WTC11 (cell line): Measurements from ENCODE around the gene RCAN1. TPM values are rescaled to one million over a fixed set of nuclear protein-coding genes. Genes with fewer than 3 reads are reported as not detected.

Experiments used
- ATAC-seq: fragments of 200-7000 bp; cut with Tn5 transposase; 2 replicates; pipeline ENCODE4 v1.10.0; 2021; ENCODE audit warnings: mild to moderate bottlenecking, moderate library complexity
- CTCF ChIA-PET: fragments of 300-600 bp; sonication (Branson Sonifier 250); formaldehyde crosslinking; loops from one replicate; lab custom pipeline; 2021; ENCODE audit warnings: antibody characterized with exemption; lab: Charles Lee
- POLR2A ChIA-PET: fragments of 350-600 bp; sonication (Branson Sonifier 250); formaldehyde crosslinking; loops from one replicate; lab custom pipeline; 2021; ENCODE audit warnings: antibody characterized with exemption; lab: Charles Lee
- DNase-seq: peaks from one replicate; pipeline ENCODE4 v3.0.0; 2021; ENCODE audit warnings: low spot score
- H3K27ac Mint-ChIP-seq: 2 replicates; pipeline ENCODE4 v1.8.0; 2021; ENCODE audit warnings: mixed read lengths
- H3K27me3 Mint-ChIP-seq: 2 replicates; pipeline ENCODE4 v1.8.0; 2021; ENCODE audit warnings: low read depth, mild to moderate bottlenecking, moderate library complexity, mixed read lengths
- H3K36me3 Mint-ChIP-seq: 2 replicates; pipeline ENCODE4 v1.8.0; 2021; ENCODE audit warnings: mixed read lengths
- H3K4me1 Mint-ChIP-seq: 2 replicates; pipeline ENCODE4 v1.8.0; 2022; ENCODE audit warnings: mixed read lengths
- H3K4me3 Mint-ChIP-seq: 2 replicates; pipeline ENCODE4 v1.8.0; 2021; ENCODE audit warnings: mild to moderate bottlenecking, moderate library complexity, mixed read lengths
- H3K9me3 Mint-ChIP-seq: 2 replicates; pipeline ENCODE4 v1.8.0; 2021; ENCODE audit warnings: mixed read lengths
- CREB1 ChIP-seq: sonication (generic); formaldehyde crosslinking; IDR thresholded peaks from 2 replicates; pipeline ENCODE4 v1.8.0; 2023; ENCODE audit warnings: mild to moderate bottlenecking, missing genetic modification reagents
- ELF4 ChIP-seq: sonication (generic); formaldehyde crosslinking; IDR thresholded peaks from 2 replicates; pipeline ENCODE4 v1.8.1; 2022; ENCODE audit warnings: low read depth, mild to moderate bottlenecking, moderate library complexity, missing genetic modification reagents
- EMX1 ChIP-seq: fragments of 250-450 bp; sonication (Bioruptor Pico); IDR thresholded peaks from 2 replicates; pipeline ENCODE4 v1.8.0; 2021; ENCODE audit warnings: mild to moderate bottlenecking
- FOXK1 ChIP-seq: sonication (generic); formaldehyde crosslinking; IDR thresholded peaks from 2 replicates; pipeline ENCODE4 v1.8.0; 2022; ENCODE audit warnings: mild to moderate bottlenecking, moderate library complexity, missing genetic modification reagents
- FOXP1 ChIP-seq: sonication (generic); formaldehyde crosslinking; IDR thresholded peaks from 2 replicates; pipeline ENCODE4 v1.8.0; 2022; ENCODE audit warnings: missing genetic modification reagents, mild to moderate bottlenecking, moderate library complexity, borderline replicate concordance
- GRHL2 ChIP-seq: fragments of 250-450 bp; sonication (Bioruptor Pico); IDR thresholded peaks from 2 replicates; pipeline ENCODE4 v1.8.0; 2022; ENCODE audit warnings: mild to moderate bottlenecking, moderate library complexity; ENCODE audit not compliant: insufficient replicate concordance, severe bottlenecking
- HMGA2 ChIP-seq: fragments of 250-450 bp; sonication (Bioruptor Pico); IDR thresholded peaks from 2 replicates; pipeline ENCODE4 v1.4.0; 2021; ENCODE audit warnings: mild to moderate bottlenecking, moderate library complexity
- KAT7 ChIP-seq: sonication (generic); formaldehyde crosslinking; IDR thresholded peaks from 2 replicates; pipeline ENCODE4 v1.8.1; 2023; ENCODE audit warnings: missing genetic modification reagents, mild to moderate bottlenecking, borderline replicate concordance
- MYBL2 ChIP-seq: sonication (generic); formaldehyde crosslinking; IDR thresholded peaks from 2 replicates; pipeline ENCODE4 v1.8.1; 2023; ENCODE audit warnings: mild to moderate bottlenecking, moderate library complexity, missing genetic modification reagents
- NFATC4 ChIP-seq: fragments of 250-450 bp; sonication (Bioruptor Pico); IDR thresholded peaks from 2 replicates; pipeline ENCODE4 v1.9.0; 2021; ENCODE audit warnings: mild to moderate bottlenecking
- NR2C2 ChIP-seq: sonication (generic); formaldehyde crosslinking; IDR thresholded peaks from 2 replicates; pipeline ENCODE4 v1.8.0; 2022; ENCODE audit warnings: mild to moderate bottlenecking, missing genetic modification reagents
- RELA ChIP-seq: sonication (generic); formaldehyde crosslinking; IDR thresholded peaks from 2 replicates; pipeline ENCODE4 v1.8.1; 2022; ENCODE audit warnings: missing genetic modification reagents, mild to moderate bottlenecking, borderline replicate concordance
- SOX15 ChIP-seq: fragments of 250-450 bp; sonication (Bioruptor Pico); IDR thresholded peaks from 2 replicates; pipeline ENCODE4 v1.9.0; 2021; ENCODE audit warnings: mild to moderate bottlenecking
- TCF7 ChIP-seq: sonication (generic); formaldehyde crosslinking; IDR thresholded peaks from 2 replicates; pipeline ENCODE4 v1.8.0; 2022; ENCODE audit warnings: mild to moderate bottlenecking, low read depth, missing genetic modification reagents, moderate library complexity
- TEAD4 ChIP-seq: sonication (generic); formaldehyde crosslinking; IDR thresholded peaks from 2 replicates; pipeline ENCODE4 v1.8.0; 2022; ENCODE audit warnings: mild to moderate bottlenecking, missing genetic modification reagents
- ZBTB21 ChIP-seq: sonication (generic); formaldehyde crosslinking; IDR thresholded peaks from 2 replicates; pipeline ENCODE4 v1.8.1; 2023; ENCODE audit warnings: mild to moderate bottlenecking, missing genetic modification reagents, borderline replicate concordance
- ZNF138 ChIP-seq: sonication (generic); formaldehyde crosslinking; conservative IDR thresholded peaks from 2 replicates; pipeline ENCODE4 v1.8.1; 2022; ENCODE audit warnings: mild to moderate bottlenecking, moderate library complexity, missing genetic modification reagents
- ZNF219 ChIP-seq: sonication (generic); formaldehyde crosslinking; IDR thresholded peaks from 2 replicates; pipeline ENCODE4 v1.8.0; 2023; ENCODE audit warnings: missing genetic modification reagents, mild to moderate bottlenecking, borderline replicate concordance
- ZNF317 ChIP-seq: sonication (generic); formaldehyde crosslinking; IDR thresholded peaks from 2 replicates; pipeline ENCODE4 v1.8.1; 2023; ENCODE audit warnings: low read depth, mild to moderate bottlenecking, moderate library complexity, missing genetic modification reagents, borderline replicate concordance
- ZNF423 ChIP-seq: fragments of 250-450 bp; sonication (Bioruptor Pico); IDR thresholded peaks from 2 replicates; pipeline ENCODE4 v2.1.2; 2022; ENCODE audit warnings: mild to moderate bottlenecking, moderate library complexity
- ZNF671 ChIP-seq: fragments of 250-450 bp; sonication (Bioruptor Pico); IDR thresholded peaks from 2 replicates; pipeline ENCODE4 v1.8.0; 2021; ENCODE audit warnings: mild to moderate bottlenecking
- total RNA-seq: library from RNA; stranded (reverse); gene quantifications from 3 replicates; pipeline ENCODE4 v1.2.3, GENCODE V29; 2021
- TF ChIP-seq, protein P1 (sequence below): sonication (generic); formaldehyde crosslinking; IDR thresholded peaks from 2 replicates; pipeline ENCODE4 v1.8.1; 2023; ENCODE audit warnings: mild to moderate bottlenecking, missing genetic modification reagents, moderate library complexity
- TF ChIP-seq, protein P2 (sequence below): sonication (generic); formaldehyde crosslinking; IDR thresholded peaks from 2 replicates; pipeline ENCODE4 v1.8.1; 2023; ENCODE audit warnings: mild to moderate bottlenecking, missing genetic modification reagents, moderate library complexity
- TF ChIP-seq, protein P3 (sequence below): sonication (generic); formaldehyde crosslinking; IDR thresholded peaks from 2 replicates; pipeline ENCODE4 v1.8.0; 2022; ENCODE audit warnings: mild to moderate bottlenecking, missing genetic modification reagents
- TF ChIP-seq, protein P4 (sequence below): fragments of 250-450 bp; sonication (Bioruptor Pico); IDR thresholded peaks from 2 replicates; pipeline ENCODE4 v2.1.2; 2022; ENCODE audit warnings: mild to moderate bottlenecking, moderate library complexity
- TF ChIP-seq, protein P5 (sequence below): sonication (generic); formaldehyde crosslinking; IDR thresholded peaks from 2 replicates; pipeline ENCODE4 v1.8.1; 2022; ENCODE audit warnings: low read depth, mild to moderate bottlenecking, moderate library complexity, missing genetic modification reagents, borderline replicate concordance
- TF ChIP-seq, protein P6 (sequence below): sonication (generic); formaldehyde crosslinking; IDR thresholded peaks from 2 replicates; pipeline ENCODE4 v1.8.0; 2022; ENCODE audit warnings: mild to moderate bottlenecking, missing genetic modification reagents
- TF ChIP-seq, protein P7 (sequence below): sonication (generic); formaldehyde crosslinking; IDR thresholded peaks from 2 replicates; pipeline ENCODE4 v1.8.1; 2023; ENCODE audit warnings: mild to moderate bottlenecking, moderate library complexity, missing genetic modification reagents

Gene RCAN1
- total RNA-seq, 1 experiment from 2014 or later, result 5.9 TPM

DNA sequence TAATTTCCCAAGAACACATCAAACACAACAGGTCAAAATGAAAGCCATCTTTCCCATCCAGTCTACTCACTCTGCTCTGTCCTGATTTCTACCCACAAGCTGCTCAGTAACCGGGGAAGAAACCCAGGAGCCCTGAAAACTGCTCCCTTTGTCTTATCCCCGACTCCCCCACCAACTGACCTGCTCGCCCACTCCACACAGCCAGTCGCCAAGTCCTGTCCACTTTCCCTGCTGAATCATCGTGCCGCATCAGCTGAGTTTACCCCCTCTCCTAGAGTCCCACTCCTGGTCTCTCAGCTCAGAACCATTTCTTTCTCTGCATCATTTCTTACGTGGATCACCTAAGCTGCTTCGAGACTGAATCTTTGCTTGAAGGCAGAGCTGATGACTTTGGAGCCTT, 11.2 kb upstream of the RCAN1 start:
- Mint-ChIP-seq H3K36me3 (no peaks in the 10 kb centered on the region), H3K27me3 (peaks cover 3% of the 10 kb centered on the region; the same call in 1 of the 2 replicates), H3K27ac (no peak overlapping the region), H3K4me3 (no peak overlapping the region), H3K9me3 (peaks cover 6% of the 10 kb centered on the region), H3K4me1 (no peaks in the 10 kb centered on the region)
- TF ChIP-seq ZNF138 (CRISPR knock-in tag), result no peak
- TF ChIP-seq NR2C2 (CRISPR knock-in tag), result no peak
- TF ChIP-seq, protein P1, sequence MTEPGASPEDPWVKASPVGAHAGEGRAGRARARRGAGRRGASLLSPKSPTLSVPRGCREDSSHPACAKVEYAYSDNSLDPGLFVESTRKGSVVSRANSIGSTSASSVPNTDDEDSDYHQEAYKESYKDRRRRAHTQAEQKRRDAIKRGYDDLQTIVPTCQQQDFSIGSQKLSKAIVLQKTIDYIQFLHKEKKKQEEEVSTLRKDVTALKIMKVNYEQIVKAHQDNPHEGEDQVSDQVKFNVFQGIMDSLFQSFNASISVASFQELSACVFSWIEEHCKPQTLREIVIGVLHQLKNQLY (CRISPR knock-in tag), result no peak
- TF ChIP-seq SOX15 (CRISPR knock-in tag), result no peak
- TF ChIP-seq HMGA2, result no peak
- no peak for TF ChIP-seq ZNF219 (CRISPR knock-in tag)
- TF ChIP-seq, protein P2, sequence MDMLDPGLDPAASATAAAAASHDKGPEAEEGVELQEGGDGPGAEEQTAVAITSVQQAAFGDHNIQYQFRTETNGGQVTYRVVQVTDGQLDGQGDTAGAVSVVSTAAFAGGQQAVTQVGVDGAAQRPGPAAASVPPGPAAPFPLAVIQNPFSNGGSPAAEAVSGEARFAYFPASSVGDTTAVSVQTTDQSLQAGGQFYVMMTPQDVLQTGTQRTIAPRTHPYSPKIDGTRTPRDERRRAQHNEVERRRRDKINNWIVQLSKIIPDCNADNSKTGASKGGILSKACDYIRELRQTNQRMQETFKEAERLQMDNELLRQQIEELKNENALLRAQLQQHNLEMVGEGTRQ (CRISPR knock-in tag), result no peak
- TF ChIP-seq, protein P3, sequence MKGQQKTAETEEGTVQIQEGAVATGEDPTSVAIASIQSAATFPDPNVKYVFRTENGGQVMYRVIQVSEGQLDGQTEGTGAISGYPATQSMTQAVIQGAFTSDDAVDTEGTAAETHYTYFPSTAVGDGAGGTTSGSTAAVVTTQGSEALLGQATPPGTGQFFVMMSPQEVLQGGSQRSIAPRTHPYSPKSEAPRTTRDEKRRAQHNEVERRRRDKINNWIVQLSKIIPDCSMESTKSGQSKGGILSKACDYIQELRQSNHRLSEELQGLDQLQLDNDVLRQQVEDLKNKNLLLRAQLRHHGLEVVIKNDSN, result no peak
- TF ChIP-seq NFATC4 (CRISPR knock-in tag), result no peak
- TF ChIP-seq TCF7, result no peak
- TF ChIP-seq GRHL2 (CRISPR knock-in tag), result no peak
- TF ChIP-seq, protein P4, sequence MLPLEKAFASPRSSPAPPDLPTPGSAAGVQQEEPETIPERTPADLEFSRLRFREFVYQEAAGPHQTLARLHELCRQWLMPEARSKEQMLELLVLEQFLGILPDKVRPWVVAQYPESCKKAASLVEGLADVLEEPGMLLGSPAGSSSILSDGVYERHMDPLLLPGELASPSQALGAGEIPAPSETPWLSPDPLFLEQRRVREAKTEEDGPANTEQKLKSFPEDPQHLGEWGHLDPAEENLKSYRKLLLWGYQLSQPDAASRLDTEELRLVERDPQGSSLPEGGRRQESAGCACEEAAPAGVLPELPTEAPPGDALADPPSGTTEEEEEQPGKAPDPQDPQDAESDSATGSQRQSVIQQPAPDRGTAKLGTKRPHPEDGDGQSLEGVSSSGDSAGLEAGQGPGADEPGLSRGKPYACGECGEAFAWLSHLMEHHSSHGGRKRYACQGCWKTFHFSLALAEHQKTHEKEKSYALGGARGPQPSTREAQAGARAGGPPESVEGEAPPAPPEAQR, result no peak
- no peak for TF ChIP-seq ZBTB21
- TF ChIP-seq RELA (CRISPR knock-in tag), result no peak
- no peak for TF ChIP-seq ZNF317 (CRISPR knock-in tag)
- DNase-seq, result no peak
- CTCF ChIA-PET, result interaction anchor here (1.1 to 1.7 kb wide), 2 partner anchors 23 to 43 kb away, joined by 3 to 6 read pairs; no protein-coding TSS in a partner anchor
- POLR2A ChIA-PET, result no interaction called here
- no peak for ATAC-seq

DNA sequence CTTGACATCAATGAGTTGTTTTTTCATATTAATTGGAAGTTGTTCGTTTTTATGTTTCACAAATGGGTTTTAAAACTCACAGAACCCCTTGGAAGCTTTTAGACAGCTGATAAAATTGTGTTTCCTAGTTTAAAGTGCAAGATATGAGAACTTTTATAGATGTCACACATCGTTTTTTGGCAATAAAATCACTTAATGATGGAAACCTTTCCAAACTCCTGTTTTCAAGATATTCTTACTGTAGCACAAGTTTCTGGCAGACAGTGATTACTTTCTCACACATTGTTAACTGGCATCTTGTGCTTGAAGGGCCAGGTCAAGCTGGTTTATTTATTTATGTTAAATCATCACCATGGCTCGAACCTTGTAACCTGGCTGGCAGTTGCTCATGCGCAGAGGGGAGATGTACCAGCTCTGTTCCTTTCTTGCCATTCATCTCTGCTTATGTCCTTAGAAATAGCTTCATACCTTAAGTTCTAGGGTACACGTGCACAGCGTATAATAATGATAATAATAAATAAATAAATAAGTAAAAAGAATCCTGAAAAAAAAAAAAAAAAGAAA, 10.2 kb upstream of the RCAN1 start:
- ChIA-PET CTCF (interaction anchor here (1.1 to 1.5 kb wide), 3 partner anchors 22 to 115 kb away, joined by 3 to 6 read pairs (median 6); no protein-coding TSS in a partner anchor), POLR2A (no interaction called here)
- H3K27me3 Mint-ChIP-seq, result peaks cover 3% of the 10 kb centered on the region; the same call in 1 of the 2 replicates
- no peaks in the 10 kb centered on the region for H3K36me3 Mint-ChIP-seq
- DNase-seq, result no peak
- ATAC-seq, result no peak
- peaks cover 7% of the 10 kb centered on the region for H3K9me3 Mint-ChIP-seq
- no peaks in the 10 kb centered on the region for H3K4me1 Mint-ChIP-seq
- no peak overlapping the region for H3K27ac Mint-ChIP-seq
- TF ChIP-seq, protein P5, sequence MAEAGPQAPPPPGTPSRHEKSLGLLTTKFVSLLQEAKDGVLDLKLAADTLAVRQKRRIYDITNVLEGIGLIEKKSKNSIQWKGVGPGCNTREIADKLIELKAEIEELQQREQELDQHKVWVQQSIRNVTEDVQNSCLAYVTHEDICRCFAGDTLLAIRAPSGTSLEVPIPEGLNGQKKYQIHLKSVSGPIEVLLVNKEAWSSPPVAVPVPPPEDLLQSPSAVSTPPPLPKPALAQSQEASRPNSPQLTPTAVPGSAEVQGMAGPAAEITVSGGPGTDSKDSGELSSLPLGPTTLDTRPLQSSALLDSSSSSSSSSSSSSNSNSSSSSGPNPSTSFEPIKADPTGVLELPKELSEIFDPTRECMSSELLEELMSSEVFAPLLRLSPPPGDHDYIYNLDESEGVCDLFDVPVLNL (CRISPR knock-in tag), result no peak
- TF ChIP-seq, protein P6, sequence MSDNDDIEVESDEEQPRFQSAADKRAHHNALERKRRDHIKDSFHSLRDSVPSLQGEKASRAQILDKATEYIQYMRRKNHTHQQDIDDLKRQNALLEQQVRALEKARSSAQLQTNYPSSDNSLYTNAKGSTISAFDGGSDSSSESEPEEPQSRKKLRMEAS (CRISPR knock-in tag), result no peak
- TF ChIP-seq MYBL2 (CRISPR knock-in tag), result no peak
- no peak for TF ChIP-seq ZNF138 (CRISPR knock-in tag)
- TF ChIP-seq FOXP1, result no peak
- TF ChIP-seq ZNF671 (CRISPR knock-in tag), result no peak
- TF ChIP-seq KAT7, result no peak
- TF ChIP-seq, protein P7, sequence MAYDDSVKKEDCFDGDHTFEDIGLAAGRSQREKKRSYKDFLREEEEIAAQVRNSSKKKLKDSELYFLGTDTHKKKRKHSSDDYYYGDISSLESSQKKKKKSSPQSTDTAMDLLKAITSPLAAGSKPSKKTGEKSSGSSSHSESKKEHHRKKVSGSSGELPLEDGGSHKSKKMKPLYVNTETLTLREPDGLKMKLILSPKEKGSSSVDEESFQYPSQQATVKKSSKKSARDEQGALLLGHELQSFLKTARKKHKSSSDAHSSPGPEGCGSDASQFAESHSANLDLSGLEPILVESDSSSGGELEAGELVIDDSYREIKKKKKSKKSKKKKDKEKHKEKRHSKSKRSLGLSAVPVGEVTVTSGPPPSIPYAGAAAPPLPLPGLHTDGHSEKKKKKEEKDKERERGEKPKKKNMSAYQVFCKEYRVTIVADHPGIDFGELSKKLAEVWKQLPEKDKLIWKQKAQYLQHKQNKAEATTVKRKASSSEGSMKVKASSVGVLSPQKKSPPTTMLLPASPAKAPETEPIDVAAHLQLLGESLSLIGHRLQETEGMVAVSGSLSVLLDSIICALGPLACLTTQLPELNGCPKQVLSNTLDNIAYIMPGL (CRISPR knock-in tag), result no peak
- no peak for TF ChIP-seq ELF4
- no peak for TF ChIP-seq HMGA2
- no peak for TF ChIP-seq TEAD4
- TF ChIP-seq EMX1 (CRISPR knock-in tag), result no peak
- no peak for TF ChIP-seq FOXK1 (CRISPR knock-in tag)
- no peak for TF ChIP-seq CREB1 (CRISPR knock-in tag)
- TF ChIP-seq ZNF423 (CRISPR knock-in tag), result no peak
- H3K4me3 Mint-ChIP-seq, result no peak overlapping the region
